Mesothelial cell of epicardium (in vitro differentiated cells): ENCODE measurements around the gene POLR1B. TPM values are rescaled to one million over a fixed set of nuclear protein-coding genes. Genes with fewer than 3 reads are reported as not detected.
"Not testable (repeated sequence)": the region's sequence is repeated elsewhere in the genome, so short reads cannot be mapped to it uniquely, and the experiment has no call there.

Experiments
- DNase-seq, 2 experiments: peaks; one replicate each; pipeline ENCODE4 v3.0.0; 2021; ENCODE audit warnings: low spot score in 2 of 2; ENCODE audit not compliant: unreplicated experiment in 2 of 2
- H3K27ac Mint-ChIP-seq: 2 replicates; pipeline ENCODE4 v1.8.0; 2021; ENCODE audit warnings: mixed read lengths
- H3K27me3 Mint-ChIP-seq: 2 replicates; pipeline ENCODE4 v1.8.0; 2021; ENCODE audit warnings: low read depth, mixed read lengths
- H3K36me3 Mint-ChIP-seq: 2 replicates; pipeline ENCODE4 v1.8.0; 2021; ENCODE audit warnings: mixed read lengths
- H3K4me1 Mint-ChIP-seq: 2 replicates; pipeline ENCODE4 v1.8.0; 2021; ENCODE audit warnings: mixed read lengths
- H3K4me3 Mint-ChIP-seq: 2 replicates; pipeline ENCODE4 v1.8.0; 2021; ENCODE audit warnings: mild to moderate bottlenecking, moderate library complexity, mixed read lengths
- H3K9me3 Mint-ChIP-seq: 2 replicates; pipeline ENCODE4 v1.8.0; 2021; ENCODE audit warnings: mixed read lengths
- CTCF ChIP-seq: fragments of 200-600 bp; sonication (generic); IDR thresholded peaks from one replicate; pipeline ENCODE4 v1.5.0; 2021; ENCODE audit warnings: antibody characterized with exemption; ENCODE audit not compliant: unreplicated experiment
- total RNA-seq: library from RNA; stranded (reverse); gene quantifications from 3 replicates; pipeline ENCODE4 v1.2.1, GENCODE V29; 2021

Gene POLR1B
- total RNA-seq, 1 donor from 2014 or later, result 28.3 TPM

DNA sequence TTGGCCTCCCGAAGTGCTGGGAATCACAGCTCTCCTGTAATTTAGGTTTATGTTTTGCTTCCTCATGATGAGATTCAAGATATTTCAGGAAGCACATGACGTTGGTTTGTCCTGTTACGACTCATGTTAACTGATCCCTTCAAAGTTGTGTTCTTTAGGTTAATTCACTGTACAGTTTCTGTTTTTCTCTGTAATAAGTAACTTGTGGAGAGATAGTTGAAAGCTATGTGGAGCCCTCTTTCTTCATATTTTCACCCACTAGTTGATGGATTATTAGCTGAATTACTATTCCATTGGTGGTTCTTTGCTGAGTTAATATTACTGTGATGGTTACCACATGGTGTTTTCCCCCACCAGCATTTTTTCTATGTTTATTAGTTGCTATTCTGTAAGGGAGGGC, 23.8 kb downstream of the POLR1B start:
- H3K9me3 Mint-ChIP-seq, result peaks cover 10% of the 10 kb centered on the region
- DNase-seq, result no peak
- H3K36me3 Mint-ChIP-seq, result peaks cover 67% of the 10 kb centered on the region
- H3K27ac Mint-ChIP-seq, result no peak overlapping the region
- no peaks in the 10 kb centered on the region for H3K4me1 Mint-ChIP-seq
- TF ChIP-seq CTCF, result no peak
- H3K4me3 Mint-ChIP-seq, result no peak overlapping the region
- H3K27me3 Mint-ChIP-seq, result no peaks in the 10 kb centered on the region

DNA sequence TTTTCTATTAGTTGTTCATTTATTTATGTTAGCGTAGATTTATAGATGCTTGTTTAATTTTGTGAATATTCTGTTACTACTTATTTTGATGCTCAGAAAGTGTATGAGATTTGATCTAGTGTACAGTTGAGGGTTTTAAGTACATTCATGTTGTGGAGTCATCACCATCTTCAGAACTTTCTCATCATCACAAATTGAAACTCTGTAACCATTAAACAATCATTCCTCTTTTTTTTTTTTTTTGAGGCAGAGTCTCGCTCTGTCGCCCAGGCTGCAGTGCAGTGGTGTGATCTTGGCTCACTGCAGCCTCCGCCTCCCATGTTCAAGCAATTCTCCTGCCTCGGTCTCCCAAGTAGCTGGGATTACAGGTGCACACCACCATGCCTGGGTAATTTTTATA, 24.2 kb downstream of the POLR1B start:
- not testable (repeated sequence) for H3K27ac Mint-ChIP-seq, H3K27me3 Mint-ChIP-seq, H3K9me3 Mint-ChIP-seq, H3K4me1 Mint-ChIP-seq, H3K4me3 Mint-ChIP-seq, DNase-seq
- peaks cover 67% of the 10 kb centered on the region for H3K36me3 Mint-ChIP-seq

GRCh38 chr2:112572005-112572404, 29.7 kb downstream of the POLR1B start:
- Mint-ChIP-seq H3K9me3 (peaks cover 9% of the 10 kb centered on the region), H3K27ac (no peak overlapping the region), H3K4me3 (no peak overlapping the region), H3K36me3 (peaks cover 58% of the 10 kb centered on the region), H3K4me1 (no peaks in the 10 kb centered on the region), H3K27me3 (no peaks in the 10 kb centered on the region)
- TF ChIP-seq CTCF, result no peak
- DNase-seq, result no peak

GRCh38 chr2:112577756-112578155, 35.5 kb downstream of the POLR1B start:
- no peak for DNase-seq
- H3K4me1 Mint-ChIP-seq, result no peaks in the 10 kb centered on the region
- peaks cover 11% of the 10 kb centered on the region for H3K36me3 Mint-ChIP-seq
- no peak overlapping the region for H3K27ac Mint-ChIP-seq
- H3K4me3 Mint-ChIP-seq, result no peak overlapping the region
- H3K9me3 Mint-ChIP-seq, result no peaks in the 10 kb centered on the region
- no peak for TF ChIP-seq CTCF
- H3K27me3 Mint-ChIP-seq, result no peaks in the 10 kb centered on the region

GRCh38 chr2:112579241-112579640, 37.0 kb downstream of the POLR1B start:
- no peaks in the 10 kb centered on the region for H3K27me3 Mint-ChIP-seq
- no peaks in the 10 kb centered on the region for H3K9me3 Mint-ChIP-seq
- H3K4me3 Mint-ChIP-seq, result no peak overlapping the region
- peaks cover 9% of the 10 kb centered on the region for H3K36me3 Mint-ChIP-seq
- no peak overlapping the region for H3K27ac Mint-ChIP-seq
- TF ChIP-seq CTCF, result no peak
- DNase-seq, result no peak
- H3K4me1 Mint-ChIP-seq, result peaks cover 5% of the 10 kb centered on the region

DNA sequence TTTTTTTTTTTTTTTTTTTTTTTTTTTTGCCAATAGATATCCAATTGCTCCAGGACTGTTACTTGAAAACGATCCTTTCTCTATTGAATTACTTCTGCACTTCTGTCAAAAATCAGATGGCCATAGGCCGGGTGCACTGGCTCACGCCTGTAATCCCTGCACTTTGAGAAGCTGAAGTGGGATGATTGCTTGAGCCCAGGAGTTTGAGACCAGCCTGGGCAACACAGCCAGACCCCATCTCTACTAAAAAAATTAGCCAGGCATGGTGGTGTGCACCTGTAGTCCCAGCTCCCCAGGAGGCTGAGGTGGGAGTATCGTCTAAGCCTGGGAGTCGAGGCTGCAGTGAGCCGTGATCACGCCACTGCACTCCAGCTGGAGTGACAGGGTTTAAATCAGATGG, 37.8 kb downstream of the POLR1B start:
- Mint-ChIP-seq H3K27ac (no peak overlapping the region), H3K9me3 (no peaks in the 10 kb centered on the region), H3K4me3 (no peak overlapping the region), H3K27me3 (no peaks in the 10 kb centered on the region), H3K36me3 (peaks cover 9% of the 10 kb centered on the region), H3K4me1 (peaks cover 11% of the 10 kb centered on the region)
- no peak for DNase-seq
- no peak for TF ChIP-seq CTCF
